GM19193 (cell line): ENCODE measurements around the gene PLEKHH3.

Experiments
- POLR2A ChIP-seq: IDR thresholded peaks from 4 replicates; pipeline ENCODE4 v1.6.1; 2011; ENCODE audit not compliant: insufficient read depth, insufficient read length; ENCODE audit errors: extremely low read depth

Gene PLEKHH3

GRCh38 chr17:42676424-42677011 lies at the start of gene PLEKHH3:
Gene PLEKHH3 (minus strand): TSS chr17:42676994. CDS start chr17:42676563, 431 bp downstream.
- peak; percentile 41 for TF ChIP-seq POLR2A

- no peak for TF ChIP-seq POLR2A
Measured at GRCh38 chr17:42725143-42725542, 48.3 kb upstream of the PLEKHH3 start.

DNA sequence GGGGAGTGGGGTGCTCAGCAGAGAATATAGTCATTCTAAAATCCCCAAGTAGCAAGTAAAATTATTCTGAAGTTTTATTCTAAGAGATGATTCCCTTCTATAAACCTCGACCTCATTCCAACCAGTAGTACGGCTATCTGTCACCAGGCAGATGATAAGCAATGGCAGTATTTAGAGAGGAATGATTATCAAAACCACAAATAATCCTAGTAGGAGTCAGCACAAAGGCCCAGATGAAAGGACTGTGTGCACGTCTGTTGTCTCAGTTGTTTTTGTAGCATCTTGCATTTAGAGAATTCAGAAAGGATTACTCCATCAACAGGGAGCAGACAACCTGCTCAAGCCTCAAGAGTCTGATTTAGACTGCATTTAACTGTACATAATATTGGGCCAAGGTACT lies 46.8 kb upstream of the PLEKHH3 start:
- TF ChIP-seq POLR2A: no peak

DNA sequence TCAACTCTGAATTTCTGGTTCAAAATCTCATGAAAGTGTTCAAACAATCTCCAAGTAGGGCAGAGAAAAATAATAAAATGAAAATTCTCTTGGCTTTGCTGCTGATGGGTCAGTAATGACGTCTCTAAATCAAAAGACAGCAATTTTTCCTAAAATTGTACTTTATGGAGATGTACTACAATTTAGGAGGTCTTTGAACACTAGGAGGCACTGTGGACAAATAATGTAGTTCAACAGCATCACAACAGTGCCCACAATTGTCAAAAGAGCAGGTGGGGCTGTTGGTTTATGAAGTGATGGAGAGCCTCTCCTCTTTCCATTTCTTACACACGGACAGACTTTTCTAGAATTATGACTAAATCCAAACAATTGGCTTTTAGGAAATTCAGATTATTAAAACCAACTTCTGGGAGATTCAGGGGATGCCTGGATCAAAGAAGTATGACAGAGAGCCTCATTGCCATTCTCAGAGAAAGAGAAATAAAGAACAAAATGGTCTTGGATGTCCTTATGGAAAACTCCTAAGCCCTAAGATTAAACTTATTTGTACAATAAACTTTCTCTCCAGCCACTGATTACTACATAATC lies 44.3 kb upstream of the PLEKHH3 start:
- TF ChIP-seq POLR2A: no peak

DNA sequence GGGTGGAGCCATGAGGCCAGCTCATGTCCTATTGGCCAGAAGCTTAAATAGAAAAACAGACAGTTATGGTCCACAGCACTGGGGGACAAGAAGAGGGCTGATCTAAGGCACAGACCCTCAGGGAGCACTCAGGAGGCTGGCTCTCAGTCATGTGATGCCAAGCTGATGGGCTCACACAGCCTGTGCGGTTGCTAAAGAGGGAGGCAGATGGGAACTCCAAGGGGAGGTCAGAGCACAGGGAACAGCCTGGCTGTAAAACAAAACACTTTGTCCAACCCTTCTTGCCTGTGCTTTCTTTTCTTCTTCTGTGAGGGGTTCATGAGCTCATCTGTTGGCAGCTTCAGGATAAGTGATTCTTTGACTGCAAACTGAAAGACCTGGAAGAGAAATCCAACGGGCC lies 32.8 kb upstream of the PLEKHH3 start:
- TF ChIP-seq POLR2A: no peak

DNA sequence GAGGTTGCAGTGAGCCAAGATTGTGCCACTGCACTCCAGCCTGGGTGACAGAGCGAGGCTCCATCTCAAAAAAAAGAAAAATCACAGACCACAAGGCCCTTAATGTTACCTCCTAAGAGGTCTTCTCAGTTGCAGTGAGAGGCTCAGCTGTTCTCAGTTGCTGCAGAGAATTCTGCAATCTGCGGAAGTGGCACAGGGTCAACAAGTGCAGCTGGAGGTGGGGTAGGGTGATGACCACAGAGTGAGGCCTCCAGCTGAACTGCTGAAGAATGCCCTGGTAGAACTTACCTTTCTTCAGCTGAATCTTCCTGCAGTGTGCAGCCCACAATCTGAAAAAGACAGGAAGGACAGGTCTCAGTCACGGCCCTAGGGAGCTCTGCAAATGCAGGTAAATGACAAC lies 31.8 kb upstream of the PLEKHH3 start:
- no peak for TF ChIP-seq POLR2A

DNA sequence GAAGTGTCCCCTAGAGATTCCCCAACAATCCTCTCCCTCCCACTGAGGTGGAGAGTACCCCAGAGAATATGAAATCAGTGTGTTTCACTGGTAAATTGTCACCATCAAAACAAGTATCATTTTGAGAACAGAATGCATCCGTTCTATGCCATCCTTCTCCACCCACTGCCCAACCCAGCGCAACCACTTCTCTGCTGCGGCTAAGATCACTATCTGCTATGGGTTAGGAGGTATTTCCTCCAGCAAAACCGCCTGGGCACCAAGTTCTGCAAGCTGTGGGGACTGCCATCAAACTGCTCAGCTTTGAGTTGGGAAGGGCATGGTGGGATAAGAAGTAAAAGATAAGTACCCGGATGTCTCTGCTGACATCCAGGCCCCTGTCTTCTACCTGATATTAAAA lies 29.9 kb upstream of the PLEKHH3 start:
- TF ChIP-seq POLR2A: no peak

- no peak for TF ChIP-seq POLR2A
Measured at GRCh38 chr17:42704837-42705494, 28.2 kb upstream of the PLEKHH3 start.

DNA sequence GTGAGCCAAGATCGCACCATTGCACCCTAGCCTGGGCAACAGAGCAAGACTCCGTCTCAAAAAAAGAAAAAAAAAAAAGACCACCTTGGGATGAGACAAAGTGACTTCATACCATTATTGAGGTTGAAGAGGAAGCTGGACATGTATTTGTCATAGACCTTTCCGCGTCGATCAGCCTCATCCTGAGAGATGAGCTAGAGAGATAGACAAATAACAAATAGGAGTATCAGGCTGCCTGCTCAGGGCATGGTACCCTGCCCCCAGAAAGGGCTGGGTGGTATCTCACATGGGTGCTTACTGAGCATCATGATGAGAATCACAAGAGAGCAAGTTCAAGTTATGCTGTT lies 27.7 kb upstream of the PLEKHH3 start:
- no peak for TF ChIP-seq POLR2A

- no peak for TF ChIP-seq POLR2A
Measured at GRCh38 chr17:42702446-42702845, 25.7 kb upstream of the PLEKHH3 start.

GRCh38 chr17:42700586-42701289 lies 23.9 kb upstream of the PLEKHH3 start:
- TF ChIP-seq POLR2A: no peak

- TF ChIP-seq POLR2A: no peak
Measured at GRCh38 chr17:42699415-42699740, 22.6 kb upstream of the PLEKHH3 start.

- no peak for TF ChIP-seq POLR2A
Measured at GRCh38 chr17:42698736-42699414, 22.1 kb upstream of the PLEKHH3 start.

DNA sequence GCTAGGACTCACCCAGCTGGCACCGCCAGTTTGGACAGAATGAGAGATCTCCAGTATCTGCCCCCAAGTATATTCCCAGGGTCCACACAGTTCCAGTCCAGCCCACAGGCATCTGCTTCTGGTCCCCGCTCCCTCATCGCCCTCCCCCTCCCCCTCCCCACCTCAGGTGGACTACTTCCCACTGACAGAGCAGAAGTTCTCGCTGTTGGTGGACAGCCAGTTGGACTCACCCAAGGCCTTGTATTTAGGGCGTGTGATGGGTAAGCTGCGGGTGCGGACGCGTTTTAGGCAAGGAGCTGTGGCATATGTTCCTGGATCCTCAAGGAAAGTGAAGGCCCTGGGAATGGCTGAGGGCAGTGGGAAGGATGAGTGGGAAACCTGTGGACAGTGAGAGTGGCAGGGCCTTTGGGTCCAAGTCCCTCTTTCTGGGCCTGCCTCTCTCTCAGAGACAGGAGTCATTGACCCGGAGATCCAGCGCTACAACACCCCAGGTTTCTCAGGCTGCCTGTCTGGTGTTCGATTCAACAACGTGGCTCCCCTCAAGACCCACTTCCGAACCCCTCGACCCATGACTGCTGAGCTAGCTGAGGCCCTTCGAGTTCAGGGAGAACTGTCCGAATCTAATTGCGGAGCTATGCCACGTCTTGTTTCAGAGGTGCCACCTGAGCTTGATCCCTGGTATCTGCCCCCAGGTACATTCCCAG lies 20.5 kb upstream of the PLEKHH3 start:
- TF ChIP-seq POLR2A: no peak

DNA sequence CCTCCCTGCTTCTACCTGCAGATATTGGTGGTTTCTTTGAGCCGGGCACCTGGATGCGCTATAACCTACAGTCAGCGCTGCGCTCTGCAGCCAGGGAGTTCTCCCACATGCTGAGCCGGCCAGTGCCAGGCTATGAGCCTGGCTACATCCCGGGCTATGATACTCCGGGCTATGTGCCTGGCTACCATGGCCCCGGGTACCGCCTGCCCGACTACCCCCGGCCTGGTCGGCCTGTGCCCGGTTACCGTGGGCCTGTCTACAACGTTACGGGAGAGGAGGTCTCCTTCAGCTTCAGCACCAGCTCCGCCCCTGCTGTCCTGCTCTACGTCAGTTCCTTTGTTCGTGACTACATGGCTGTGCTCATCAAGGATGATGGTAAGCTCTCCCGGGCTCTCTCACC lies 18.7 kb upstream of the PLEKHH3 start:
- no peak for TF ChIP-seq POLR2A
